H9 (cell line): ENCODE results near the gene SPAG7. TPM values are rescaled to one million over a fixed set of nuclear protein-coding genes. Genes with fewer than 3 reads are reported as not detected.

ENCODE experiments used
- DNase-seq: peaks from one replicate; pipeline ENCODE4 v3.0.0-alpha.2; 2017
- H2AFZ ChIP-seq: one replicate; pipeline ENCODE4 v1.6.1; 2013; ENCODE audit warnings: mild to moderate bottlenecking, low read length, control low read depth, moderate library complexity
- H2AK5ac ChIP-seq: 2 replicates; pipeline ENCODE4 v1.6.1; 2013; ENCODE audit warnings: low read length, control low read depth, mixed read lengths; ENCODE audit not compliant: insufficient read length
- H2BK120ac ChIP-seq: one replicate; pipeline ENCODE4 v1.6.1; 2013; ENCODE audit warnings: low read depth, mild to moderate bottlenecking, low read length, control low read depth, inconsistent platforms; ENCODE audit not compliant: poor library complexity, severe bottlenecking
- H2BK12ac ChIP-seq: 2 replicates; pipeline ENCODE4 v1.6.1; 2013; ENCODE audit warnings: low read length, control low read depth, mixed read lengths, low read depth; ENCODE audit not compliant: insufficient read length
- H2BK15ac ChIP-seq: 2 replicates; pipeline ENCODE4 v1.6.1; 2013; ENCODE audit warnings: low read depth, low read length, control low read depth
- H2BK20ac ChIP-seq: one replicate; pipeline ENCODE4 v1.6.1; 2013; ENCODE audit warnings: low read depth, mild to moderate bottlenecking, low read length, control low read depth, inconsistent platforms; ENCODE audit not compliant: poor library complexity, severe bottlenecking
- H2BK5ac ChIP-seq: 2 replicates; pipeline ENCODE4 v1.6.1; 2013; ENCODE audit warnings: low read length, control low read depth, mixed read lengths; ENCODE audit not compliant: insufficient read length
- H3K14ac ChIP-seq: 2 replicates; pipeline ENCODE4 v1.6.1; 2013; ENCODE audit warnings: low read length, control low read depth; ENCODE audit not compliant: insufficient read depth
- H3K18ac ChIP-seq: 2 replicates; pipeline ENCODE4 v1.6.1; 2013; ENCODE audit warnings: low read depth, mild to moderate bottlenecking, mixed read lengths, low read length, control low read depth; ENCODE audit not compliant: insufficient read length
- H3K23ac ChIP-seq: 2 replicates; pipeline ENCODE4 v1.6.1; 2013; ENCODE audit warnings: low read length, control low read depth, mixed read lengths, low read depth; ENCODE audit not compliant: insufficient read length
- H3K23me2 ChIP-seq: 2 replicates; pipeline ENCODE4 v1.6.1; 2013; ENCODE audit warnings: low read depth, mild to moderate bottlenecking, mixed read lengths, low read length, control low read depth; ENCODE audit not compliant: insufficient read length, poor library complexity, severe bottlenecking
- H3K27ac ChIP-seq: 2 replicates; pipeline ENCODE4 v1.5.1; 2013; ENCODE audit warnings: low read length, control low read depth, mixed read lengths, low read depth; ENCODE audit not compliant: insufficient read length
- H3K27me3 ChIP-seq: 2 replicates; pipeline ENCODE4 v1.6.1; 2013; ENCODE audit warnings: low read length, control low read depth, inconsistent platforms; ENCODE audit not compliant: insufficient read depth
- H3K4ac ChIP-seq: 2 replicates; pipeline ENCODE4 v1.6.1; 2013; ENCODE audit warnings: low read depth, mild to moderate bottlenecking, control low read depth, inconsistent platforms, low read length, moderate library complexity
- H3K4me1 ChIP-seq: 2 replicates; pipeline ENCODE4 v1.6.1; 2013; ENCODE audit warnings: low read length, control low read depth, inconsistent platforms; ENCODE audit not compliant: insufficient read depth
- H3K4me2 ChIP-seq: 2 replicates; pipeline ENCODE4 v1.6.1; 2013; ENCODE audit warnings: low read length, control low read depth, mixed read lengths; ENCODE audit not compliant: insufficient read length, insufficient read depth
- H3K56ac ChIP-seq: 2 replicates; pipeline ENCODE4 v1.6.1; 2013; ENCODE audit warnings: low read depth, mild to moderate bottlenecking, mixed read lengths, low read length, control low read depth; ENCODE audit not compliant: insufficient read length
- H3K79me1 ChIP-seq: 2 replicates; pipeline ENCODE4 v1.6.1; 2013; ENCODE audit warnings: low read depth, mild to moderate bottlenecking, moderate library complexity, low read length, control low read depth, inconsistent platforms; ENCODE audit not compliant: insufficient read depth, poor library complexity, severe bottlenecking
- H3K79me2 ChIP-seq: 2 replicates; pipeline ENCODE4 v1.6.1; 2013; ENCODE audit warnings: low read length, control low read depth, inconsistent platforms; ENCODE audit not compliant: insufficient read depth
- H3K9ac ChIP-seq: 2 replicates; pipeline ENCODE4 v1.6.1; 2013; ENCODE audit warnings: low read length, control low read depth, mixed read lengths; ENCODE audit not compliant: insufficient read length; ENCODE audit errors: extremely low read depth
- H3K9me3 ChIP-seq: one replicate; pipeline ENCODE4 v1.6.1; 2013; ENCODE audit warnings: low read depth, low read length, inconsistent platforms; ENCODE audit not compliant: control insufficient read depth
- H3T11ph ChIP-seq: one replicate; pipeline ENCODE4 v1.6.1; 2013; ENCODE audit warnings: mild to moderate bottlenecking, low read length, control low read depth, inconsistent platforms
- H4K20me1 ChIP-seq: one replicate; pipeline ENCODE4 v1.6.1; 2013; ENCODE audit not compliant: control insufficient read depth, insufficient read length, insufficient read depth
- H4K5ac ChIP-seq: 2 replicates; pipeline ENCODE4 v1.6.1; 2013; ENCODE audit warnings: low read depth, mild to moderate bottlenecking, mixed read lengths, low read length, control low read depth; ENCODE audit not compliant: insufficient read length
- H4K8ac ChIP-seq: replicated peaks from 2 replicates; pipeline ENCODE4 v1.6.1; 2013; ENCODE audit warnings: low read length, control low read depth, mixed read lengths, low read depth; ENCODE audit not compliant: insufficient read length
- H4K91ac ChIP-seq: 2 replicates; pipeline ENCODE4 v1.6.1; 2013; ENCODE audit warnings: low read depth, mild to moderate bottlenecking, moderate library complexity, mixed read lengths, low read length, control low read depth; ENCODE audit not compliant: insufficient read length
- H3K27ac Mint-ChIP-seq, 3 experiments: 2 replicates in 2 of 3; 3 replicates in 1 of 3; pipeline ENCODE4 v1.8.0; 2020 to 2021; ENCODE audit warnings: mixed read lengths in 3 of 3, mild to moderate bottlenecking in 1 of 3, moderate library complexity in 1 of 3
- H3K27me3 Mint-ChIP-seq: 2 replicates; pipeline ENCODE4 v1.8.0; 2021; ENCODE audit warnings: low read depth, mild to moderate bottlenecking, moderate library complexity, mixed read lengths
- H3K36me3 Mint-ChIP-seq, 3 experiments: 2 replicates in 2 of 3; 3 replicates in 1 of 3; pipeline ENCODE4 v1.8.0; 2020 to 2021; ENCODE audit warnings: low read depth in 3 of 3, mixed read lengths in 3 of 3; ENCODE audit not compliant: insufficient read depth in 1 of 3
- H3K4me1 Mint-ChIP-seq, 2 experiments: 2 replicates each; pipeline ENCODE4 v1.8.0; 2020; ENCODE audit warnings: mixed read lengths in 2 of 2
- H3K4me3 Mint-ChIP-seq, 2 experiments: 2 replicates in 1 of 2; 3 replicates in 1 of 2; pipeline ENCODE4 v1.8.0; 2020 to 2021; ENCODE audit warnings: mild to moderate bottlenecking in 2 of 2, mixed read lengths in 2 of 2, moderate library complexity in 1 of 2
- H3K9me3 Mint-ChIP-seq, 2 experiments: 2 replicates in 1 of 2; 3 replicates in 1 of 2; pipeline ENCODE4 v1.8.0; 2020; ENCODE audit warnings: mild to moderate bottlenecking in 2 of 2, mixed read lengths in 2 of 2, moderate library complexity in 1 of 2
- CTCF ChIP-seq: fragments of 200-600 bp; sonication (generic); conservative IDR thresholded peaks from 3 replicates; pipeline ENCODE4 v1.8.0; 2021; ENCODE audit warnings: antibody characterized with exemption, mild to moderate bottlenecking
- WGBS: extraction: QIAGEN DNeasy Blood & Tissue Kit; methylation state at CpG from one replicate; pipeline ENCODE4 v1.1.7; 2013; ENCODE audit warnings: missing lambda C conversion rate, low lambda C conversion rate, mixed read lengths; ENCODE audit not compliant: insufficient read length; ENCODE audit errors: extremely low coverage; 5-methylcytosine and 5-hydroxymethylcytosine counted together
- total RNA-seq: library from RNA; stranded (reverse); gene quantifications from 2 replicates; pipeline ENCODE4 v1.2.1, GENCODE V29; 2021

Gene SPAG7
- total RNA-seq, 1 experiment from 2014 or later, result 102 TPM

GRCh38 chr17:4945176-4945943 lies 22.3 kb downstream of the SPAG7 start:
- H3K4me1 Mint-ChIP-seq, result peaks cover 29 to 35% of the 10 kb centered on the region in 2 experiments
- no peak overlapping the region for H3K9ac ChIP-seq

More at GRCh38 chr17:4945176-4945943, 22.3 kb downstream of the SPAG7 start:
- Histone ChIP-seq H3K14ac (no peak overlapping the region), H3K79me1 (peaks cover 4% of the 10 kb centered on the region), H3K56ac (no peak overlapping the region), H3K18ac (no peak overlapping the region), H3K23ac (no peak overlapping the region), H4K5ac (no peak overlapping the region), H2BK20ac (no peak overlapping the region), H4K20me1 (no peaks in the 10 kb centered on the region), H2BK5ac (no peak overlapping the region), H3K4me2 (peak overlapping the region; percentile 11), H2BK120ac (no peak overlapping the region), H2AK5ac (no peak overlapping the region), H3K4ac (no peak overlapping the region), H3K79me2 (peaks cover 15% of the 10 kb centered on the region; the same call in 1 of the 2 replicates), H2AFZ (no peak overlapping the region), H3T11ph (no peak overlapping the region), H3K23me2 (peaks cover 23% of the 10 kb centered on the region), H2BK12ac (no peak overlapping the region), H3K4me1 (no peaks in the 10 kb centered on the region), H2BK15ac (no peak overlapping the region), H3K27ac (no peak overlapping the region), H3K27me3 (no peaks in the 10 kb centered on the region), H4K91ac (no peak overlapping the region), H4K8ac (no peak overlapping the region), H3K9me3 (no peaks in the 10 kb centered on the region)
- peak; percentile 80 for DNase-seq
- H3K36me3 Mint-ChIP-seq, result peaks cover 32 to 67% (median 53%) of the 10 kb centered on the region in 3 experiments
- H3K9me3 Mint-ChIP-seq, result peaks cover 0 to 2% of the 10 kb centered on the region in 2 experiments; a peak in 2 of 5 replicates
- H3K27me3 Mint-ChIP-seq, result peaks cover 6% of the 10 kb centered on the region
- H3K27ac Mint-ChIP-seq, result peak overlapping the region; percentile 75 to 92 (median 91)
- TF ChIP-seq CTCF, result no peak
- WGBS, result no CpG with 5 or more reads among the region's 7 CpGs
- H3K4me3 Mint-ChIP-seq, result peak overlapping the region; percentile 95 to 100
